ENCODE results near the gene SPEG.

The SPEG gene

DNA sequence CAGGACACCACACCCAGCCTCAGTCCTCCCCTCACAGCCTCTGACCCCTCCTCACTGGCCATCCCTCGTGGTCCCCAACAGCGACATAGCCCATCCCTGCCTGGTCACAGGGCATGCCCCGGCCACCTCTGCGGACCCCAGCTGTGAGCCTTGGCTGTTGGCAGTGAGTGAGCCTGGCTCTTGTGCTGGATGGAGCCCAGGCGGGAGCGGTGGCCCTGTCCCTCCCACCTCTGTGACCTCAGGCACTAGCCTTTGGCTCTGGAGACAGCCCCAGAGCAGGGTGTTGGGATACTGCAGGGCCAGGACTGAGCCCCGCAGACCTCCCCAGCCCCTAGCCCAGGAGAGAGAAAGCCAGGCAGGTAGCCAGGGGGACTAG, 8.6 kb upstream of the SPEG start:
- DNase-seq: no peak

DNA sequence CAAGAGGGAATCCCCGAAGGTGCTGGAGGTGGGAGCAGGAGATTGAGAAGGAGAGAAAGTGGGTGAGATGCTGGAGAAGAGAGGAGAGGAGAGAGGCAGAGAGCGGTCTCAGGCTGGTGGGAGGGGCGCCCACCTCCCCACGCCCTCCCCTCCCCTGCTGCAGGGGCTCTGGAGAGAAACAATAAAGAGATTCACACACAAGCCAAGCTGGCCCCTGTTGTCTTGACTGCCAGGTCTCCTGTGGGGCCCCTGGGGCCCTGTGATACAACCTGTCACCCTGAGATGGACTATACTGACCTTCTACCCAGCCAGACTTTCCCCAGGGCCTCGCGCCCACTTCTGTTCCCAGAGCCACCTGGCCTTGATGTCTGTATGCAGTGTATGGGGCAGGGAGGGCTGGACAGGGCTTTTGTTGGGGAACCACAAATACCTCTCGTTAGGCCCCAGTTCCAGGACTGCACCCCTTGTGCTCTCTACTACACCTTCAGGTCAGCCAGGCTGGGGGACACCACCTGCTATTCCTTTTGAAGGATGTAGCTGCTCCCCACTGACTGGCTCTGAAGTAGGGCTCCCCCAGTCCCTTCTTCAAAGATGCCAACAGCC, 8.0 kb upstream of the SPEG start:
- no peak for DNase-seq

DNA sequence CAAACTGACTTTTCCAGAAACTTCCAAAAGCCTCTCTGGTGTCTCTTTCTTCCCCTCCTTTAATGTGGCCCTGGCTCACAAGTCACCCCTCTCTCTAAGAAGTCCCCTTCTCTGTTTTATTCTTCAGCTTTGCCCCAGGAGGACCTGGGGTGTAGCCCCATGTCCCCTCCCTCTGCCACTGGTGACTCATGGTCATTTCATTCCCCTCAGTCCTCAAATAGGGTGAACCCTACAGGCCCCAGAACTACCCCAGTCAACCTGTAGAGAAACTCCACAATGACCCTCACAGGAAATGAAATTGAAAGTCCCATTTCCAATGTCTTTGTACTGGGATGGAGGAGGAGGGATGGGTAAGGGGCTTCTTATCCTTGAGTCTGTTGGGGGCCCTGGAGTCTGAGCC, 6.2 kb upstream of the SPEG start:
- no peak for DNase-seq

DNA sequence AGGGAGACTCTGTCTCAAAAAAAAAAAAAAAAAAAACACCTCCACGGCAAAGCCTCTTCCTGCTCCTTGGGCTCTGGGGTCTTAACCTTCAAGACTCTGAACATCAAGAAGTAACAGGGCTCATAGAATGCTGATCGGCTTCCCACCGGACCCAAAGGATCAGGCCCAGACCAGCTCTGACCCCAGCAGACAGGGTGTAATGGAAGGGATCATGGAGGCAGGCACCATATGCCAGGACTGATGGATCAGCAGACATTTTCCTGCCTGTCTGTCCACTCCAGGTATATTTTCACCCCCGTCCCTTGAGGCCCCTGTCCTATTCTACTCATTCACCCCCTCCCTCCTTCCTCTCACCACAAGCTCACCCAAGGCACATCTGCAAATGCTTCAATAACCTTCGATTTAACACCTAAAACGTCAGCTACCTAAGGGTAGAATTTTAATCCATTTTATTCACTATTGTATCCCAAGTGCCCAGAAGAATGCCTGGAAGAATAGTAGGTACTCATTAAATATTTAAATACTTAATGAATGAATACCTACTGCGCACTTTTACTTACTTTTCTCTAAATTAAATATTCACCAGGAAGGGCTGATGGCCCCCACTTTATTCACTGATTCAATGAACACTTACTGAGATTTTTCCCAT, 4.6 kb upstream of the SPEG start:
- no peak for DNase-seq

DNA sequence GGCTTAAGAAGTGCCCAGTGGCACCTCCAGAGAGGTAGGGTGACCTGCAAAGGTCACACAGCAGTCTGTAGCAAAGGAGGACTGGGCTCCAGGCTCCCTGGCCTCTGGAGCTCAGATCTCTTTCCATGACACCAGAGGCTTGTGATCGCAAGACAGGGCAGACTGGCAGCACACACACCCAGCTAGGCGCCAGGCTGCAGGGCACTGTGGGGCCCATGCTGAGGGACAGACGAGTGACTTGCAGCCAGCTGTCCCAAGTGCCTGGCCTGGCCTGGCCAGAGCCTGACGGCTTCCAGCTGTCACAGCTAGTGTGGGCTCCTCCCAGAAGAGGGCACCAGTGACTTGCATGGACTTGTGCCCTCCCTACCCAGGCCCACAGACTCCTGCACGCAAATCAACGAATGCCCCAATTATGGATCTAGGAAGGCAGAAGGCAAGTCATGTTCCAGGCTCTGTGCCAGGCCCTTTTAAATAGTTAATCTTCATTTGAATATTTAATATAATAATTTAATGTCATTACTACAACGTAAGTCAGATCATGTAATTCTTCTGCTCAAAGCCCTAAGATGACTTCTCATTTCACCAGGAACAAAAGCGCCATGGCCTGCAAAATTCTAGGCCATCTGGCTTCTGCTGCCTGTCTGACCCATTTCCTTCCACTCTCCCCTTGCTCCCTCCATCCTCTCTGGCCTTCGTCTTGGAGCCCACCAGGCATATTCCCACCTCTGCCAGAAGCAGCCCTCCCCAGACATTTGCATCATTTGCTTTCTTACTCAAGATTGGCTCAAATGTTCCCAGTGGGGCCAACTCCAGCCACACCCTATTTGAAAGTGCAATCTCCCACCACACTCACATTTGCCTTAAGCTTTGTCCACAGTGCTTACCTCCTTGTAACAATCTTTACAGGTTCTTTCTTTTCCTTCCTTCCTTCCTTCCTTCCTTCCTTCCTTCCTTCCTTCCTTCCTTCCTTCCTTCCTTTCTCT, 3.7 kb upstream of the SPEG start:
- DNase-seq: peak; percentile 59

DNA sequence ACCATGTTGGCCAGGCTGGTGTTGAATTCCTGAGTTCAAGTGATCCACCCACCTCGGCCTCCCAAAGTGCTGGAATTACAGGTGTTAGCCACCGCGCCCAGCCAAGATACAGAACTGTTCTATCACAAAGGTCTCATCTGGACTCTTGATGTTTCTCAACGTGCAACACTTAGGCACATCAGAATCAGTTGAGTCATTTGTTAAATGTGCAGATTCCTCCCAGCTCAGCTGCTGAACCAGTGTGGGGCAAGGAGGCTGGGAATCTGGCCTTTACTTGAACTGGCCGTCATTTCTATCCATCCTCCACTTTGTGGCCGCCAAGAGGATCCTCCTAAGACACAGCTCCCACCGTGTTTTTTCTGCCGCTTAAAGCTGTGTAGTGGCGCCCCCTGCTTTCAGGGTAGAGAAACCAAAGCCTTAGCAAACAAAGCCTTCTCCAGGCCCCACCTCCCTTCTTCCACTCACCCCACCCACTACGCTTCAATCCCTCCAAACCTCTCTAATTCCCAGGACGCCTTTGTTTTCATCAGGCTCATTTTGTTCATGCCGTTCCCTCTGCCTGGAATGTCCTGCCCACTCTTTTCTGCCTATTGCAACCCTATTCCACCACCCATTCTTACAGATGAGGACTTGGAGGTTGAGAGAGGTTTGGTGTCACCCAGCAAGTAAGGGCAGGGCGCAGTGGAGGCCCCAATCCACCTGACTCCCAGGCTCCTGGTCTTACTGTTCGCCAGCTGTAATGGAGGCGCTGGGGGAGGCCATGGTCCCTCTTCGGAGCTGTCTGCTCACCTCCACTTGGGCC, 776 bp upstream of the SPEG start:
- DNase-seq: peak; percentile 44

DNA sequence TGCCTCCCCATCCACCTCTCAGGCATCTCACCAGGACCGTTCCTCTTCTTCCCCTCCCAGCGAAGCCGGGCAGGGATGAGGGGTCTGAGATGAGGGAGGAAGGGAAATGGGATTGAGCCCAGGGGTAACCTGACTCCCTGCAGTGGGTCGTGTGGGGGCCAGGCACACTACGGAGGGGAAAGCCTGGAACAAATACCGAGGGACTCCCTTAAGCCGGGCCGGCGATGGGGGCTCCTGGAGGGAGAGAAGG, 250 bp upstream of the SPEG start:
- DNase-seq: peak; percentile 44

DNA sequence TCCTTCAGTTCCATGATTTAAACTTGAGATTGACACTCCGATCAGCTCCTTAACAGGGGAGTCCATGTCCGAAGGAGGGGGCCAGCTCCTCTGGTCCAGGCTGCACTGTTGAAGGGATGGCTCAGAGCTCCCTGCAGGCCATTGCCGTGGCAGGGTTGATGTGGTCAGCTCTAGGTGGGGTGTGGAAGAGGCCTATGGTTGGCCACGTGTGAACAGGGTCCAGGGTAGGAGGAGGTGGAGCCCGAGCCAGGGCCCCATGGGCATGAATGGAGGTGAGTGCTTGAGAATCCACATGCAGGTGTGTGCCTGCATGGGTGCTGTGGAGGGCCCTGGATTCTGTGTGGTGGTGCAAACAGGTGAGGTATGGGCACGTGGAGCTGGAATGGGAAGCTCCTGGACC, 1.1 kb downstream of the SPEG start:
- DNase-seq: no peak

DNA sequence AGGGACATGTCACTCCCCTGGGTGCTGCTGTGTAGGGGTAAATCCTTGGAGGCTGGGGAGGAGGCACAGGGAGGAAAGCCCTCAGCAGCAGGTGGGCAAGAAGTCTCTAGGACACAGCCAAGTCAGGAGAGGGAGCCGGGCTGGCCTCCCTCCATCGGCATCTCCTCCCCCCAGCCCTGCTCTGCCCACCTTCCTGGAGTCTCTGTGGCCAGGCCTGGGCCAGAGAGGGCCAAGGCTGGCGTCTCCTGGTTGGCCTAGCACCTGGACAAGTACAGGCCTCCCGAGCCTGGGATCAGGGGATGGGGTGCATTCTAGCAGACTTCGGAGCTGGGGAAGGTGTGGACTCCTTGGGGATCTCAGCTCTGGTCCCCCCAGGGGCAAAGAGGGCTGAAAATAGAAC, 1.8 kb downstream of the SPEG start:
- no peak for DNase-seq

DNA sequence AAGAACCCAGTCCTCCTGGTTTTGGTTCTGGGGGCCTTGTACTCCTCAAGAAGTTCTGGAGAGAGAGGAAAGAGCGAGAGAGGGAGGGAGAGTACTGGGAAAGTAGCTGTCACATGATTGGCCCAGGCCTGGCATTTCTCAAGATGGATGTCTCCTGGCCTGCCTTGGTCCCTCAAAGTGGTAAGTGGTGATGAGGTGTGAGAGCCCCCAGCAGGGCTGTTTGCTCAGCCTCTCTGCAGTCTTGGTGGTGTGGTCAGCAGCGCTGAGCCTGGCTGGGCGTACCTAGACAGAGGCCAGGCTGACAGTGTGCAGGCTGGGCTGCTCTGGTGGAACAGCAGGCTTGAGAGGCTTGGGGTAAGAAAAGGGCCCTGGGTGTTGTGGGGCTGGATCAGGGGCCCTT, 2.5 kb downstream of the SPEG start:
- no peak for DNase-seq

DNA sequence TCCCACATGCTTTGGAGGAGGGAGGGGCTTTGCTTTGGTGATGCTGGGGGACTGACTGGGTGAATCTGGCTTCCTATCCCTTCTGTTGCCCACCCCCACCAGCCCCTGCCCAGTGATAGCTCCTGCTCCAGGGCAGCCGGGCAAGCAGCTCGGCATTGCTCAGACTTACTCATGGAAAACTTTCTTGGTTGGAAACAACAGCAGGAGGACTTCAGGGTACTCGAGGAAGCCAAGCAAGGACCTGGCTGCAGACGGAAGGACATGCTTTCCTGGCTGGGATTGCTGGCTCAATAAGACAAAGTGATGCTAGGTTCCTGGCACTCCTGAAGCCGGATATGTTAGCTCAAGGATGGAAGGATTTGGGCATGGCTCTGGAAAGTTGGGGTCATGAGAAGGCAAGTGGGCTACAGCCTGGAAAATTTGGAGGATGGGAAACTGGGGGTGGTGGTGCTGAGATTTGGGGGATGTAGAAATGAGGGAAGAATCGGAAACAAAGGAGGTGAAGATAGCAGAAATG, 3.1 kb downstream of the SPEG start:
- no peak for DNase-seq

DNA sequence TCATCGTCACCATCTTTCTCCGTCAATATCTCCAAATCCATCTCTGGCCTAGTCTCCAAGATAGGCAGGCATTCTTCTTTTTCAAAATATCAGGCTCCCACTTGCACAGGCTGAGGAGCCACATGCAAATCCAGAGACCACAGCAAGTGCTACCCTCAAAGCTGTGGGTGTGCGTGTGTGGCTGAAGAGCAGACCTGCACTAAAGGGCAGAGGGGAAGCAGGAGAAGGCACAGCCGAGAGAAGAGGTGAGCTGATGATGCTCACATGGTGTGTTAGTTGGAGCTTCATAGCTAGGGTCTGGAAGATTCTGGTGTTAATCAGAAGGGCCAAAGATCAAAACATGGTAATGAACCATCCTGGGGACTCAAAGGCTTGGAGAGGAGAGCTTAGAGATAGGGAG, 3.8 kb downstream of the SPEG start:
- DNase-seq: no peak

DNA sequence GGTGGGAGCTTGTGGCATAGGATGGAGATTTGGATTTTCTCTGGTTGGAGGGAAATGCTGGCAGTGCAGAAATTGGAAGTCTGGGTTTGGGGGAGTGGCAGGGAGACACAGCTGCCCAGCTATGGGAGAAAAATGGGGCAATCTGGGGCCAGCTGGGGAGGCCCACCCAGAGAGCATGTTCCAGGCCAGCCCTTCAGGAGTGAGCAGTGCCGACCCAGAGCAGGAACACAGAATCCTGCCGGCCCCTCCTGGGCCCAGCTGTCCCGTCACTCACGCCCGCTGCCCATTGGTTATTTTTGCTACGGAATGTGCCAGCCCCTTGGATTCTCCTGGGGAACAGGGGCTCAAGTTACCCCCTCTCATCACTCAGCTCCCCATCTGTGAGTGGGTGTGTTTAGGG, 4.9 kb downstream of the SPEG start:
- peak; percentile 42 for DNase-seq

DNA sequence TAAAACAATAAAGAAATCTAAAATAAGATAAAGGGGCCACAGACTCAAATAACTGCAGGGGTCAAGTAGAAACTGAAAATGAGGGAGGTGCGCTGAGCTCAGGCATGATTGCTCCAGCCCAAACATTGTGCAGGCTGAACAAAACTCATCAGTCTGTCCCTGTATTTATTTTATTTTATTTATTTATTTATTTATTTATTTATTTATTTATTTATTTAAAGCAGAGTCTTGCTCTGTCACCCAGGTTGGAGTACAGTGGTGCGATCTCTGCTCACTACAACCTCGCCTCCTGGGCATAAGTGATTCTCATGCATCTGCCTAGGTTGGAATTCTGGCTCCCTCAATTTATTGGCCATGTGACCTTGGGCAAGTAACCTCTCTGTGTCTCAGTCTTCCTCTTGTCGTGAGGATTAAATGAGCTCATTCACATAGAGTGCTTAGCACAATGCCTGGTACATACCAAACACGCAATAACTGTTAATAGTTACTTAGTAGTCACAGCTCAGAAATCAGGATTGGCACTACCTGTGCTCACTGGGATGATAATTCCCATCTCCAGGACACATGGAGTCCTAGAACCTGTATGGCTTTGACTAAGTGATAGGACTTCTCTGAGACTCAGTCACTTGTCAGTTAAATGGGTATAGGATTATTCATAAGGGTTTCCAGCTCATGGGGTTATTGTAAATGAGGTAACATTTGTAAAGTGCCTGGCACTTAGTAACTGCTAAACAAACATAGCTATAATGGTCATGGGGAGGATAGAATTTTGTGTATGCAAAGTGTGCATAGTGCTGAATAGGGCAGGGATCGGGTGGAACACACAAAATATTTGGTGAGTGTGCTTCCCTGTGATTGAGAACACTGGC, 6.0 kb downstream of the SPEG start:
- DNase-seq: no peak

DNA sequence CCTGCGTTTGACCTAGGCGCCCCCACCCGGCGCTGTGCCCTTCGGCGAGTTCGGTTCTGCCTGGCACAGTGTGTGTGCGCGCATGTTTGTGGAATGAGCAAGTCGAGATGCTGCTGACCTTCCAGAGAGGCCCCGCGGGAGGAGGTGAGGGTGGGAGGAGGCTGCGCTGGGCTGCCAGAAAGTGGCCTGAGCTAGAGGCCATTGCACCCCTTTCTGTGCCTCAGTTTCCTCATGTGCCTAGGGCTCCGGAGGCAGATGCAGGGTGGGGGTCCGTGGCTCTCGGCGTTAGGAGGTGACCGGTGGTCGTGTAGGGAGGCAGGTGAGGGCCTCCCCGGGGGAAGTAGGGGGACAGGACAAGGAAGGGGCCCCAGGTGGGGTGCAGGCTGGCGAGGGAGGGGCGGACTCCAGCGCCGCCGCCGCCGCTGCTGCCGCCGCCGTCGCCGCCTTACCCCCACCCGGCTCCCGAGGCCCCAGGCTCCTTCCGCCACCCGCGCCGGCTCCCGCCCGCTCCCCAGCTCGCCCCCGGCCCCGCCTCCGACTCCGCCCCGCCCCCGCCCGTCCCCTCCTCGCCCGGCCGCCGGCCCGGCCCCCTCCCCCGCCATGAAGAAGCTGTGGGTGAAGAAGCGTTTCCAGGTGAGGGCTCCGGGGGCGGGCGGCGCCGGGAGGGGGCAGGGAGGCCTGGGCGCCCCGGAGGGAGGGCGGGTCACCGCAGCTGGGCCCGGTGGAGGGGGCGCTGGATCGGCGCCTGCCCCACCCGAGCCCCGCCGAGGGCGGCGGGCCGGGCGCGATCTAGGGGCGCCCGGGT, 7.0 kb downstream of the SPEG start:
- peak; percentile 73 for DNase-seq

DNA sequence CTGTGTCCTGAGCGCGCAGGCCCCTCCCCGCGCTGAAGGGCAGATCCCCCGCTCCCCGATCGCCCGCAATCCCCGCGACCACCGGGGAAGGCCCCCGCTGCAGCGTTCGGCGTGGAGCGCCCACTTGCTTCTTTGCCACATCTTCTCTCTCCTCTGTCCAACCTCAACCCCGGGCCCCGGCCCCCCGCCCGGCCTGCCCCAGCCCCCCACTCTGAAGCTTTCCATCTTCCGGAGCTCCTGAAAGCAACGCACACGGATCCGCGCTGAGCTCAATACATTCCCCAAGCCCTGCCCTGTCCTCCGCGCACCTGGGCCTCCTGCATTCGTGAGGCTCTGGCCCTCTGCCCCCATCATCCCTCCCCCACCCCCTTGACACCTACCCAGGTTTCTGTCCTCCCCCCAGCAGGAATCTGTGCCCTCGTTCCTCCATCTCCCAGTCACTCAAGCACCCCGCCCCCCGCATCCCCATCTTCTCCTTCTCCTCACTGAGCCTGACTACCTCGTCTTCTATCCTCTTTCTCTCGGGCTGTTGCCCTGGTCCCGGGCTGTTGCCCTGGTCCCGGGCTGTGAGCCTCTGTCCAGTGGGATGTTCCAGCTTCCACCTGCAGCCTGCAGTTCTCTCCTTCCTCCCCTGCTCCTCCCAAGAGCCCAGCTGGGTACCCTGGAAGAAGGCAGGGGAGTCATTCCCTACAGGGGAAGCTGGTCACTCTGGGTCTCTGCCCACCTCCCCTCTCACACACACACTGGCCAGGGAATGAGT, 7.8 kb downstream of the SPEG start:
- peak; percentile 42 for DNase-seq

DNA sequence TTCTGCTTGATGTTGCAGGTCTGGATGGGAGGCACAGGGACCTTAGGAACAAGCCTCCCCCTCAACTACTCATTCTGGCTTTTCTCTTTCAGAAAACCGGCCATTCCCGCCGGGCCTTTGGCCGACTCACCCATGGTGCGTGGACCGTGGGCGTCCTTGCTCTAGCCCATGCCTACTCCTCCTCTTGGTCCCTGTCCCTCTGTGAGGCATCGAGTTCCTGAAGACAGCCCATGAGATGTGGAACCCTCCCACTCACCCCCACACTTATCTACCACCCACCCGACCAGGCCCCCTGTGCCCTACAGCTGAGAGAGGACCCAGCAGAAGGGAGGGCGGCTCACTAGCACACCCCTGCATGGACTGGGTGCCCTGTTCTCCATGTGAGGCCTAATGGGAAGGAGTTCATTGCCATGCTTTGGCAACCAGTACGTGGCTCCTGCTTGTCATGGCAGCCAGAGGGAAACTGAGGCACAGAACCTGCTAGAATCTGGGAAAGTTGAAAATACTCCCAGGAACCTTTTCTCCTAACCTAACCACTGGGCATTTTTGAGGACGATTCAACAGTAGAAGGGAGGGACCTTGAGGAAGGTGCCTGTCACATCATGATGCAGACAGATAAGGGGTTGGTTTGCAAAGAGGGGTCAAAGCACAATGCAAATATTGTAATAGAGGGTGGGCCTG, 8.5 kb downstream of the SPEG start:
- no peak for DNase-seq

DNA sequence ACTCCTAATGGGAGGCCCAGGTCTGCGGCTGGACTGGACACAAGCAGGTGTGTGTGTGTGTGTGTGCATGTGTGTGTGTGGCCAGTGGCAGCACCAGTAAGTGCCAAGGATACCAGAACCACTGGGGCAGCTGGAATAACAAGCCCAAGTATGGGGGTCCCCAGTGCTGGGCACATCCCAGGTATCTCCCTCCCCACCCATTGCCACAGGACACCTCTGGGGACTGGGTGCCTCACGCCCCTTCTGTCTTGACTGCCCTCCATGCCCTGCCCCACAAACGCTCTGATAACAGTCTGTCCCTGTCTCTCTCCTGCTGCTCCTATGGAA, 9.0 kb downstream of the SPEG start:
- DNase-seq: no peak

DNA sequence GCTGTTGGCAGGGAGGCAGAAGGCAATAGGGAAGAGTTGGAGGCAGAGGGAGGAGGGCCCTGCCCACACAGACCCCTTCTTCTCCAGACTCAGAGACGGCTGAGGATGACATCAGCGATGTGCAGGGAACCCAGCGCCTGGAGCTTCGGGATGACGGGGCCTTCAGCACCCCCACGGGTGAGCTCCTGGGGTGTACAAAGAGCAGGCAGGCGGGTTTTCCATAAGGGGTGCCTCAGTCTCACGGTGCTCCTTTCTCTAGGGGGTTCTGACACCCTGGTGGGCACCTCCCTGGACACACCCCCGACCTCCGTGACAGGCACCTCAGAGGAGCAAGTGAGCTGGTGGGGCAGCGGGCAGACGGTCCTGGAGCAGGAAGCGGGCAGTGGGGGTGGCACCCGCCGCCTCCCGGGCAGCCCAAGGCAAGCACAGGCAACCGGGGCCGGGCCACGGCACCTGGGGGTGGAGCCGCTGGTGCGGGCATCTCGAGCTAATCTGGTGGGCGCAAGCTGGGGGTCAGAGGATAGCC, 10.0 kb downstream of the SPEG start:
- DNase-seq: no peak

DNA sequence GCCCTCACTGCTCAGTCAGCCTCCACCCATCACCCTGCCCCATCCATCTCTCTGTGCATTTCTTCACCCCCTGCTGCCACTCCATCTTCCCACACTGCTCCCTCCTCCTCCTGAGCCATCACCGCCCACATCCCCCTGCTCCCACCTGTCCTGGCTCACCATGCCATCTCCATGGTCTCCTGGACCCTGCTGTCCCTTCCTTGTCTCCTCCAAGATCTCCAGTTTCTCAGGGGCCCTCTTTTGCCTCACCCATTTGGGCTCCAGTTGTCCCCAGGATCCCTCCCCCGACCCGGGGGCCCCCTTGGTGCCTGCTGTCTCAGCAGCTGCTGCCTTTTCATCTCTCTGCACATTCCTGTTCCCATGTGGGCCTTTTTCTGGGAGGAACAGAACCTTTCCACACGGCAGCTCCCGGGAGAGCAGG, 10.6 kb downstream of the SPEG start:
- DNase-seq: peak; percentile 39

Measured in eye (tissue), 1 donor.